GM12892 (cell line): ENCODE data around the gene SLC2A9.

ENCODE experiments used
- POLR2A ChIP-seq: IDR thresholded peaks from 2 replicates; pipeline ENCODE4 v1.6.1; 2011; ENCODE audit warnings: low read depth, low read length, control low read depth
- POLR2AphosphoS5 ChIP-seq: IDR thresholded peaks from 2 replicates; pipeline ENCODE4 v1.6.1; 2011; ENCODE audit warnings: low read depth, low read length, control low read depth
- TAF1 ChIP-seq: IDR thresholded peaks from 2 replicates; pipeline ENCODE4 v1.6.1; 2011; ENCODE audit warnings: low read depth, mild to moderate bottlenecking, control low read depth, low read length, borderline replicate concordance

GRCh38 chr4:10031668-10032590 lies 10.6 kb upstream of the SLC2A9 start:
- no peak for TF ChIP-seq TAF1
- TF ChIP-seq POLR2AphosphoS5, result no peak
- no peak for TF ChIP-seq POLR2A
